Renal cortical epithelial cell (primary cell): Measurements from ENCODE around the gene MAP3K8. TPM values are rescaled to one million over a fixed set of nuclear protein-coding genes. Genes with fewer than 3 reads are reported as not detected.
A peak's percentile ranks its signal among the peaks of the same experiment; 100 is the strongest.

Source experiments
- DNase-seq: peaks from one replicate; pipeline ENCODE4 v3.0.0-alpha.2; 2011; ENCODE audit warnings: low read depth
- total RNA-seq: library from RNA; depleted of rRNA; stranded (reverse); fragments of >200 nt; gene quantifications from 2 replicates; pipeline ENCODE4 v1.2.3, GENCODE V29; 2014

MAP3K8 gene
- total RNA-seq = 2.1 and 10.9 TPM in 2 replicates

DNA sequence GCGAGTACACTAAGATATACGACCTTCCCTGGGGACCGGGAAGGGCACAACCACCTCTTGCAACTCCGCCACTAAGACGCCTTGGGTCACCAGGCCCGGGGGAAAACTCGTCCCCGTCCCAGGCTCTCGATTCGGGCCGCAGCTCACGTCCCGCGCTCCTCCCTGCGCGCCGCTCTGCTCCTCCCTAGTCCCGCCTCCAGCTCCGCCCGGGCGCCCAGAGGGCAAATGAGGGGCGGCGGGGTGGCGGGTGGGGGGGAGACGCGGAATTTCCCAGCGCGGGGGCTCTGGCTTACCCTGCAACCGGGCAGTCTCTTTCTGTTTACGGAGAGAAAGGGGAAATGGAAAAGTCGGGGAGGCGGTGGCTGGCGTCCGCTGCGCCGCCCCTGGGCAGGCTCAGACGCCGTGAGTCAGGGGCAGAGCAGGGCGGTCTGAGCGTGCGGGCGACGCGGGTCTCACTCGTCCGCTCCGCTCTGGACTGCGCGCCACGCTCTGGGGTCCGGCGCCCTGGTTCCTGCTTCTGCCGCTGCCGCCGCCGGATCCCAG lies at the start of gene MAP3K8:
Gene MAP3K8, plus strand, starts transcription at position 455 of the 543 bp plus-strand sequence. CDS start 4,755 bp downstream, outside the sequence.
- peak; percentile 66 for DNase-seq

GRCh38 chr10:30384701-30385201 lies 49.2 kb upstream of the MAP3K8 start:
- DNase-seq = peak; percentile 27

DNA sequence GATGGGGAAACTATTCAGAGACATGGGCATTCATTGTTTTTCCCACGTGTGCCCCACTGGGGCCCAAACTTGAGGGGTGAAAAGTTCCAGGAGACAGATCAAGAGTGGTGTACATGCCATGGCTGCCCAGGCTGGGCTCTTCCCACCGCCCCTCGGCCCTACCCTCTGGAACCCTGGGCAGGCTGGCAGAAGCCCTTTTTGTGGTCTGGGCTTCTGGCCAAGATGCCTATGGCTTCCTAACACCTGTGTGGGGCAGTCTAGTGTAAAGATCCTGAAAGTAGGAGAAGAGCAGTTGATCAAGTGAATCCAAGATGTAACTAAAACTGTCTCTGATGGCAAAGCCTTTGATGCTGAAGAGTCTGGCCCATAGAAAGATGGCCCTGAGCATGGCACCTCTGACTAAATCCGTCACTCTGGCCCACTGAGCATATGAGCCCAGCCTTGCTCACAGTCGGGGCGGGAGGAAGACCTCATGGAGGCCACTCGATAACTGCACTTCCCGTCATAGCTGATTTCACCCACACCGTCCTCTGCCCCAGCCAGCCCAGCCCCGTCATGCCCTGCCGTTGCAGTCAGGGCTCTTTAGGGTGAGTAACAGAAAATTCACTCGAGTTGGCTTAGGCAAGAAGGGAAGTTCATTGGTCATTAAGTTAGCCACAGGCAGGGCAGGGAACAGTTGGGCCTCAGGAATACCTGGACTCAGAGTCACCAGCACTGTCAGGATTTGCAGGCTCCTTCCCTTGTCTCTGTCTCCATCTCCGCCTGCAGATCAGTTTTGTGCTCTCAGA lies 47.0 kb upstream of the MAP3K8 start:
- peak; percentile 16 for DNase-seq

- peak; percentile 53 for DNase-seq
Measured at GRCh38 chr10:30387646-30388243, 46.2 kb upstream of the MAP3K8 start.

DNA sequence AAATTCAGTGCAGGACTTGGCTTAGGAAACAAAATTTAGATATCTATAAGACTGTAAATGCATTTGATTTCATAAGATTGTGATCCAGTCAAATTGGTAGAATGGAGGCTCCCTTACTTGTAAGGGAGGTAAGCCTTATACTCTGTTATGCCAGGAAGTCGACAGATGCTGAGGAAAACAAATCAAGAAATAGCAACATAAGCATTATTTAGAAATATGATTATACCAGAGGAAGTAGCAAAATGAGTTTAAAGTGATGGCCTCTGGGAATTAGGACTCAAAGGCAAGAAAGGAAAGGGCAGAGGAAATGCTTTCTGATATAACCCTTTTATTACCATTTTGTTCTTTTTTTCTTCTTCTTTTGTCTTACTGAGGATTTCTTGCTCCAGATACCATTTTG lies 44.4 kb upstream of the MAP3K8 start:
- no peak for DNase-seq

DNA sequence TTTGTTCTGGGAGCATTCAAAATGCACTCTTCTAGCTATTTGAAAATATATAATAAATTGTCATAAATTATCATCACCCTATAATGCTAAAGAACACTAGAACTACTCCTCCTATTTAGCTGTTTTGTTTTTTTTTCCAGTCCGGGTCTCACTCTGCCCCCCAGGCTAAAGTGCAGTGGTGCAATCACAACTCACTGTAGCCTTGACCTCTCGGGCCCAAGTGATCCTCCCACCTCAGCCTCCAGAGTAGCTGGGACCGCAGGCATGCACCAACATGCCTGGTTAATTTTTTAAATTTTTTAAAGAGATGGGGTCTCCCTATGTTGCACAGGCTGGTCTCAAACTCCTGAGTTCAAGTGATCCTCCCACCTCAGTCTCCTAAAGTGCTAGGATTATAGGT lies 43.8 kb upstream of the MAP3K8 start:
- DNase-seq = no peak

GRCh38 chr10:30391266-30391665 lies 42.7 kb upstream of the MAP3K8 start:
- DNase-seq = no peak

- DNase-seq = peak; percentile 38
Measured at GRCh38 chr10:30392564-30392990, 41.4 kb upstream of the MAP3K8 start.

DNA sequence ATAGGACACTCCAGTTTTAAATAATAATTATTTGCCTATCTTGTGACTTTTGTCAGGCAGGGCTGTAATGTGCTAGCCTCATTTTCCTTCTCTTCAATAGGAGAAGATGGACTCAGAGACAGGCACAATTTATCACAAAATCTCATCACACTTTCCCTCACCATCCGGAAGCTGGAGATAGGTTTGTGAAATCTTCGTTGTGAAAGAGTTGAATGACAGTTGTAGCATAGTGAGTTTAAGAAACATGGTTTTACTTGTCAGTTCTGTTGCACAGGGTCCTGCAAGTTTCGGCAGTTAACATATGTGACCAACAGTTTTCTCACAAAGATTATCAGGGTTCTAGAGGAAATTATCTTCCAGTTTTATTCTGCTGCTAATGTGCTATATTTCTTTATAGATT lies 37.7 kb upstream of the MAP3K8 start:
- DNase-seq = no peak

DNA sequence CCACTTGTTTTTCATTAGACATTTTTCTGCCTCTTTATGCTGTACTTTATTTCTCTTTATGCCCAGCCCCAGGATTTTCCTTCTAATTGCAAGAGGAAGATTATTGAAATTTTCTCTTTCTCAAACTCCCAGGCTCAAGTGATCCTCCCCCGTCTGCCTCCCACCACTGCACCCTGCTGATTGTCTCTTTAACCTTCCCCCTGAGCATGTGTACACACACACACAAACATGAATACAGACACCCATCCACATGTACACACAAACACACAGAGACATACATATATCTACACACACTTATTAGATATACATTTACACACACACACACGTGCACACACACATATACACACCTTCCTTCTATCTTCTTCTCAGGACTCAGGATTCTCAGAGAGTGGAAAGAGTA lies 37.3 kb upstream of the MAP3K8 start:
- no peak for DNase-seq

DNA sequence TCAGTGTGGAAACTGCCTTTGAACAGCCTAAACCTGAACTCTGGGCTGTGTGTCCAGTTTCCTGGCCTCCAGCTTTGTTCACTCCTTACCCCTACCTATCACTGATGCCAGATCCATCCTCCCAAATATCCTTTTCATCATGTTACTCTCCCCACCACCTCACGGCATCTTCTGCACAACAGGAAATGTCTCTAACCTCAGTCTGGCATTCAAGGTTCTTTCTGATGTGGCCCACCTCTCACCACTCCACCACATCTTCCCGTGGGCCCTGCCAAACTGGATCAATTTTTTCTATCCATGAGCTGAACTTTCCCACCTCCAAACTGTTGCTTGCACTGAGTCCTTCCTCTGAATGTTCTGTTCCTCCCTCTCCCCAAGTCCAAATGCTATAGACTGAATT lies 35.8 kb upstream of the MAP3K8 start:
- no peak for DNase-seq

DNA sequence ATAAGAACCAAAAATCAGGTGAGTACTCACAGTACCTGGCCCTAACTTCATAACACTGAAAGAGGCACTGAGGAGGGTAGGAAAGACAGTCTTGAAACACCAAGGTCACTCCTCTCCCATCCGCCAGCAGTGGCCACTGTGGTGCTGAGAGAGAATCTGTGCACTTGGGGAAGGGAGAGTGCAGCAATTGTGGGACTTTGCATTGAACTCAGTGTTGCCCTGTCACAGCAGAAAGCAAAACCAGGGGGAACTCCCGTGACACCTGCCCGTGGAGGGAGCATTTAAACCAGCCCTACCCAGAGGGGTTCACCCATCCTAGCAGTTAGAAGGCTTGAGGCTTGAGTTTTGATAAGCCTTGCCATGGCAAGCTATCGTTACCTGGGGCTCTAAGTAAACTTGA lies 35.2 kb upstream of the MAP3K8 start:
- no peak for DNase-seq

DNA sequence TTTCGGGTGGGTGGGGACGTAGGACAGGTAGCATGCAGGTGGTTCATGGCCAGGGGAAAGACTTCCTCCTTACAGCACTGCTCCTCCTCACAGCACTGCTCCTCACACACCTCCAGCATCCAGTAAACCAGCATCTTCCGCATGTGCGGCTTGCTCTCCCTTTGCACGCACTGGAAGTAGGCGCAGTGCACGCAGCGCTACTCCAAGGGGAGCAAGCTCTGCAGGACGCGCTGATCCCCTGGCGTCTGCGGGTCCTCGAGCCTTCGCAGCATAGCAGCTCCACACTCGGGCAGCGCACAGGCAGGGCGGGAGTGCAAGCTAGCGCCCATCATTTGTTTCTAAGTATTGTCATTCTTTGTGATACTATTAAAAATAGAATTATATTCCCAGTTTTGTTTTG lies 30.5 kb upstream of the MAP3K8 start:
- DNase-seq = no peak

DNA sequence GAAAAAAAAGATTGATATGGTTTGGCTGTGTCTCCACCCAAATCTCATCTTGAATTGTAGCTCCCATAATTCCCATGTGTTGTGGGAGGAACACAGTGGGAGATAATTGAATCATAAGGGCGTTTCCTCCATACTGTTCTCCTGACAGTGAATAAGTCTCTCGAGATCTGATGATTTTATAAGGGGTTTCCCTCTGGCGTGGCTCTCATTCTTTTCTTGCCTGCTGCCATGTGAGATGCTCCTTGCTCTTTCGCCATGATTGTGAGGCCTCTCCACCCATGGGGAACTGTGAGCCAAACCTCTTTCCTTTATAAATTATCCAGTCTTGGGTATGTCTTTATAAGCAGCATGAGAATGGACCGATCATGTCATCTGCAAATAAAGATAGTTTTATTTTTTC lies 29.4 kb upstream of the MAP3K8 start:
- no peak for DNase-seq

GRCh38 chr10:30411263-30411662 lies 22.7 kb upstream of the MAP3K8 start:
- no peak for DNase-seq

DNA sequence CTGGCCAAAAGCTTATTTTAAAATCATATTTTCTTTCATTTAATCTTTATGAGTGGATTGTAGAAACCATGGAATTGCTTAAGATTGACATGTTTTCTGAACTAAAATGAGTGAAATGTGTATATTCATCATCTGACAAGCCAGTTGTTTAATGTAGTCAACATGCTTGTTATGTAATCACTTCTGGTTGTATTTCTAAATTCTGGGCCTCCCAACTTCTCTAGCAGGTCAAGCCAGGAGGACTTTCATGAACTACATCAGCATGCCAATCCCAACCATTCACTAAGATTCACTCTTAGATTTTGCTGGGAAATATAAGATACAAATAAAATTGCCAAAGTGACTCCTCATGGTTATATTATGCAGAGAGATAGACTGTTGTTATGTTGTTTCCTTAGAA lies 21.1 kb upstream of the MAP3K8 start:
- DNase-seq = no peak

- DNase-seq = peak; percentile 71
Measured at GRCh38 chr10:30413996-30414576, 19.9 kb upstream of the MAP3K8 start.

- DNase-seq = no peak
Measured at GRCh38 chr10:30415593-30415992, 18.4 kb upstream of the MAP3K8 start.

DNA sequence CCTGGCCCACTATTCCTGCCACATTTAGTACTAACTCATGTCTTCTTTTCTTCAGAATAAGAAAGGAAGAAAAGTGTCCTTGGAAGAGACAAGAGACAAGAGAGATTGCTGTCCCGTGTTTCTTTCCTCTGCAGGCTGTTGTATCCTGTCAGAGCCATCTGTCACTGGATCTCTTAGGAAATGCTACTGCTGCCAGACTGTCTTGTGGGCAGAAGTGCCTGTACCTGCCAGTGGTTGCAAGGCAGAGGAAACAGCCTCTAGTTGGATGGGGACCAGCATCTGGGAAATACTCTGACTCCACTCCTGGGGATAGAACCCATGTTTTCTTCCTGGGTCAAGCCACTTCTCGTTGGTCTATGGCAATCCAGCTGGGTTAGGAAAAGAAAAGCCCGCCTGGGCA lies 16.7 kb upstream of the MAP3K8 start:
- DNase-seq = no peak

DNA sequence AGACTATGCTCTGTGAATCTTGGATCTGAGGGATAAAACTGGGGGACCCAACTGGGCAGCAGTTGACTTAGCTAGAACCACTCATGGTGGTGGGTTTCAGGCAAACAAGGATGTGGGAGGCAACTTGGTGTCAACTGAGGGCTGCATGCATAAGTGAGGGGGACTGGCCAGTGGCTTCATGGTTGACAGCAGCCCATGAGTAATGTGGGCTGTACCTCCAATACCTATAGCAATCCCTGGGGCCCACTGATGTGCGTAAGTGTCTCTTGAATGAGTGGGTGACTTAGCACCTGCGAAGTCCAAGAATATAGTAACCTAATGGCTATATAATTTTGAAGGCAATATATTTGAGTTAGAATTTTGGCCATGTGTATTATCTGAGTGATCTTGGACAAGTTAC lies 13.7 kb upstream of the MAP3K8 start:
- DNase-seq = no peak

DNA sequence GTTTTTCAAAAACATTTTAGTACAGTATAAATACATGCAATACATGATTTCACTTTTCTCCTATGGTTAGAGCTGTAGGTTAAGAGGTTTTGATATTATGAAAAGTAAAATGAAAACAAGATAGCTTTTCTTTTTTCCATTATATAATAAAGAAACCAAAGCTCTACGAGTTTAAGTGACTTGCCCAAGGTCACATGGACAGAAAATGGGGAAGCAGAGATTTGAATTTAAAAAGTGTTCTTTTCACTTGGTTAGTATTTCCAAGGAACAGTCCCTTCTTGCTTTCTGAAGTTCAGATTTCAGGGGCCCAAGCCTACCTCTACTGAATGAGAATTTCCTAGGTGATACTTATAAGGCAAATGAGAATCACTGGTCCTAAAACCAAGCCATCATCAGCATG lies 13.2 kb upstream of the MAP3K8 start:
- DNase-seq = no peak

DNA sequence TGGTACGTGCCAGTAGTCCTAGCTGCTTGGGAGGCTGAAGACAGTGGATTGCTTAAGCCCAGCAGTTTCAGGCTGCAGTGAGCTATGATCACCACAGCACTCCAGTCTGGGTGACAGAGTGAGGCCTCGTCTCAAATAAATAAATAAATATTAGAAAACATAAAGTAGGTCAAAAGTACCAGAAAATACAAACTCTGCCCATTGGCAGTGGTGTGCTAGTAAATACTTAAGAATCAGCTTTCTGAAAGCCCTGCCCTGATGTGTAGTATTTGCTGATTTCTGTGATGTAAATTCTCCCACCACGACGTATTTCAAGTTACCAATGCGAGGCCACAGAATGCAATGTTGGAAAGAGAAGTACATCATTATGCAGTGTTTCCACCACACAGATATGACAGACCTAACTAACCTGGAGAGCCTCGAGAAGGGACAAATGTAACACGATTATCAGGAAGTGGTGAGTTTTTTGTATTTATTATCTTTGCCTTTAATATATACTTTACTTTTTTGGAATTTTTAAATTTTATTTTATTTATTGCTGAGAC lies 11.8 kb upstream of the MAP3K8 start:
- DNase-seq = no peak
